DOHH2 (cell line): Measurements from ENCODE around the gene PPM1J.

Experiments used
- H3F3A ChIP-seq: fragments of 200-600 bp; sonication (generic), shearing (Covaris generic); 2 replicates; pipeline ENCODE4 v1.6.0; 2016; ENCODE audit warnings: antibody characterized with exemption, mild to moderate bottlenecking; ENCODE audit not compliant: control insufficient read depth, insufficient read depth
- H3K27ac ChIP-seq: fragments of 200-600 bp; sonication (generic); 2 replicates; pipeline ENCODE4 v1.5.1; 2014; ENCODE audit warnings: low read depth, mild to moderate bottlenecking, low read length, moderate library complexity
- H3K27me3 ChIP-seq: fragments of 200-600 bp; sonication (generic); 2 replicates; pipeline ENCODE4 v1.6.1; 2014; ENCODE audit warnings: mild to moderate bottlenecking, low read length, mixed read lengths; ENCODE audit not compliant: control insufficient read depth
- H3K36me3 ChIP-seq: fragments of 200-600 bp; sonication (generic); 2 replicates; pipeline ENCODE4 v1.6.1; 2014; ENCODE audit warnings: mild to moderate bottlenecking, low read length, moderate library complexity, mixed read lengths; ENCODE audit not compliant: control insufficient read depth
- H3K4me1 ChIP-seq: fragments of 200-600 bp; sonication (generic); 2 replicates; pipeline ENCODE4 v1.6.1; 2014; ENCODE audit warnings: mild to moderate bottlenecking, low read length, mixed read lengths; ENCODE audit not compliant: control insufficient read depth
- H3K4me2 ChIP-seq: fragments of 200-600 bp; sonication (generic); 2 replicates; pipeline ENCODE4 v1.6.0; 2014; ENCODE audit warnings: mild to moderate bottlenecking, low read length, moderate library complexity
- H3K4me3 ChIP-seq: fragments of 200-600 bp; sonication (generic); 2 replicates; pipeline ENCODE4 v1.5.1; 2014; ENCODE audit warnings: mild to moderate bottlenecking, low read length, mixed read lengths
- H3K79me2 ChIP-seq: fragments of 200-600 bp; sonication (generic); 2 replicates; pipeline ENCODE4 v1.6.1; 2014; ENCODE audit warnings: mild to moderate bottlenecking, low read length, mixed read lengths; ENCODE audit not compliant: control insufficient read depth
- H3K9me2 ChIP-seq: fragments of 200-600 bp; sonication (generic); replicated peaks from 2 replicates; pipeline ENCODE4 v1.6.1; 2014; ENCODE audit warnings: mild to moderate bottlenecking, low read length, mixed read lengths; ENCODE audit not compliant: control insufficient read depth
- H3K9me3 ChIP-seq: fragments of 200-600 bp; sonication (generic); 2 replicates; pipeline ENCODE4 v1.6.1; 2014; ENCODE audit warnings: antibody characterized with exemption, low read length, mixed read lengths; ENCODE audit not compliant: control insufficient read depth, insufficient read depth
- H4K20me1 ChIP-seq: fragments of 200-600 bp; sonication (generic); 2 replicates; pipeline ENCODE4 v1.6.0; 2014; ENCODE audit warnings: low read depth, mild to moderate bottlenecking, antibody characterized with exemption, low read length, moderate library complexity; ENCODE audit not compliant: control insufficient read depth, insufficient read depth
- CTCF ChIP-seq: fragments of 200-600 bp; sonication (generic); IDR thresholded peaks from one replicate; pipeline ENCODE4 v1.5.1; 2014; ENCODE audit warnings: antibody characterized with exemption, mild to moderate bottlenecking, low read depth, low read length; ENCODE audit not compliant: poor library complexity, severe bottlenecking
- EZH2phosphoT487 ChIP-seq: fragments of 200-600 bp; sonication (generic); IDR thresholded peaks from 2 replicates; pipeline ENCODE4 v1.6.1; 2017; ENCODE audit warnings: borderline replicate concordance, mild to moderate bottlenecking, antibody characterized with exemption, low read length, moderate library complexity, mixed read lengths

PPM1J gene

GRCh38 chr1:112677501-112677900 is 37.6 kb downstream of the PPM1J start:
- Histone ChIP-seq H3K9me2 (no peaks in the 10 kb centered on the region), H3K4me1 (peaks cover 35% of the 10 kb centered on the region), H3F3A (peaks cover 17% of the 10 kb centered on the region), H3K27ac (no peak overlapping the region), H4K20me1 (peaks cover 4% of the 10 kb centered on the region; the same call in 1 of the 2 replicates), H3K4me3 (no peak overlapping the region), H3K79me2 (no peaks in the 10 kb centered on the region), H3K27me3 (peaks cover 11% of the 10 kb centered on the region), H3K36me3 (peaks cover under 1% of the 10 kb centered on the region; the same call in 1 of the 2 replicates), H3K9me3 (no peaks in the 10 kb centered on the region), H3K4me2 (no peak overlapping the region)
- TF ChIP-seq EZH2phosphoT487 (no peak), CTCF (no peak)

DNA sequence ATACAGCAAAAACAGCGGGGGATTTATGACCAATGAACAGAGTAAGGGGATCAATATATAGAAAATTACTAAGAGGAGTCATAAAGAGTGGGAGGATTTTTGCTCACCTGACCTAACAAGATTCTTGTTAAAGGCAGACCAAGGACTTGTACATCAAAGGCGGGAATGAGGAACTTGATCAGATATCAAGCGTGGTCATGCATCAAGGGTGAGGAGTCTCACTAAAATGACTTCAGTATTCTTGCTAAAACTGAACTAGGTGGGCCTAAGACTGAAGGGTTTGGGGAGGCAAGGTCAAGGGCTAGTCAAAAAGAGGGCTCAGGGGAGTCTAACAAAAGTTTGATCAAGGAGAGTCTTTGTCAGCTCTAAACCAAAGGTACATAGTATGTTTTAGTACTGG is 38.6 kb downstream of the PPM1J start:
- Histone ChIP-seq H3K27me3 (peaks cover 11% of the 10 kb centered on the region), H3K4me1 (peaks cover 41% of the 10 kb centered on the region), H3K36me3 (peaks cover 10% of the 10 kb centered on the region), H4K20me1 (peaks cover 4% of the 10 kb centered on the region; the same call in 1 of the 2 replicates), H3K9me3 (no peaks in the 10 kb centered on the region), H3K79me2 (no peaks in the 10 kb centered on the region), H3K9me2 (no peaks in the 10 kb centered on the region), H3F3A (peaks cover 26% of the 10 kb centered on the region), H3K4me3 (no peak overlapping the region), H3K27ac (no peak overlapping the region), H3K4me2 (peak overlapping the region; percentile 99)
- TF ChIP-seq EZH2phosphoT487 (no peak), CTCF (no peak)

DNA sequence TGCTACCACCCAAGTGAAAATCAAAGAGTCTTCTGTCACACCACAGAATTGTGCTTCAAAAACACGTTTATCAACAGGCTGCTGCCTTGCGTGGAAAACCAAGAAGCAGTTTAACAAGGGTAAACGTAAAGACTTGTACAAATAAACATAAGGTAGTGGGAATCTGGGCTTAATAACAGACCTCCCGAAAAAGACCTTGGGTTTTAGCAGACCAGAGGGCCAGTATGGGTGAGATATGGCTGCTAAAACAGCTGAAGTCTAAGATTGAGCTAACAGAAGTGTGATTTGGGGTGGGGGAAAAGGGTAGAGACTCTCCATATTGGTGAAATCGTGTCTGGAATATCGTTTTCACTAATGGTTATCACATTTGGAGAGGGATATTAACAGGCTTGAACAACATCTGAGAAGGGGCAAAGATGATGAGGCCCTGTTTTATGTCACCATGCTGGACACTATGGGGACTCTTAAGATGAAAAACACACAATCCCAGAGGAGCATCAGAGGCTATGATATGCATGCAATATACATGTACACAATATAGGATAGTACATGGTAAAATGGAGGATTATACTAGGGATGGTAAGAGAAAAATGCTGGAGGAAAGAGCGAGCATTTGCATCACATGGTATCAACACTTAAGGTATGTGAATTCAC is 39.3 kb downstream of the PPM1J start:
- H3K27ac ChIP-seq, result no peak overlapping the region
- H4K20me1 ChIP-seq, result peaks cover 4% of the 10 kb centered on the region; the same call in 1 of the 2 replicates
- TF ChIP-seq CTCF, result no peak
- no peak for TF ChIP-seq EZH2phosphoT487
- H3K4me1 ChIP-seq, result peaks cover 41% of the 10 kb centered on the region
- H3K27me3 ChIP-seq, result peaks cover 11% of the 10 kb centered on the region
- H3K4me2 ChIP-seq, result peak overlapping the region; percentile 99
- peak overlapping the region; percentile 85 for H3K4me3 ChIP-seq
- no peaks in the 10 kb centered on the region for H3K9me3 ChIP-seq
- H3K9me2 ChIP-seq, result no peaks in the 10 kb centered on the region
- H3F3A ChIP-seq, result peaks cover 32% of the 10 kb centered on the region
- H3K79me2 ChIP-seq, result no peaks in the 10 kb centered on the region
- peaks cover 16% of the 10 kb centered on the region for H3K36me3 ChIP-seq
